Right lobe of liver (tissue), 4 donors: Measurements from ENCODE around the gene KCNH1.

Experiments used
- POLR2A ChIP-seq: fragments of 450-650 bp; IDR thresholded peaks from one replicate; pipeline ENCODE4 v1.6.1; 2017; ENCODE audit warnings: antibody characterized with exemption, mild to moderate bottlenecking
- TF ChIP-seq, protein P1 (sequence below), 4 donors: fragments of 200-600 bp in 3 of 4; fragments of 450-650 bp in 1 of 4; IDR thresholded peaks; one replicate each; pipeline versions ENCODE4 v1.5.1 to v1.8.0; 2016 to 2022; ENCODE audit warnings: antibody characterized with exemption in 4 of 4, mild to moderate bottlenecking in 2 of 4
- donor health status: DM: no; HTN: no; CAD: no.
- donor health status: DM: no; HTN: no; CAD: no.
- donor health status: DM: no; HTN: yes; CAD: no.

DNA sequence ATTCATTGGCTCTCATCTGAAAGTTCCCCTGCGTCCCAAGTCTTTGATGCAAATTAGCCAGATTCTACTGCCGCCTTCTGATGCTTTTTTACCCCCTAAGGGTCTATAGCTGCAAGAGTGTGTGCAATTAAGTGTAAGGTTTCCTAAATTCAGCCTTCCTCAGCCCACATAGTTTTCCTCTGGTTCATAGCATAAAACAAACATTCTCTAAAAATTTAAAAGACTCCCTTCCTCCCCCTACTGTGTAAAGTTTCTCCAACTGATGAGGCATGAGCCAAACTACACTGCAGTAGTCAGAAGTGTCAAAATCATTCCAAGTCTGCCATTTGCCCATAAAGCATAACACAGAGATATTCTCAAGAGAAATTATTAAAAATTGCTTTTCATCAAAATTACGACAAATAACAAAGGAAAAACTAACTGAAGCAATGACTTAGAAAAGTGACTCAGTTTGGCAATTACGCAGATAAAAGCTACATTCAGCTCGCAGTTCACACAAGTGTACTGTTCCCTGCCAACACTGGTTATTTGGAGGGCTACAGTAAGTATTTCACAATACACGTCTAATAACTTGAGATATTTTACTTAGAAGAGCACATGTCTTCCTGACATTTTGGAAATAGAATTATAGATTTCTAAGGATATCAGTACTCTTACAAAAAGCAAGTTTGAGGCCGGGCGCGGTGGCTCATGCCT is 15.4 kb downstream of the KCNH1 start:
- TF ChIP-seq, protein P1, sequence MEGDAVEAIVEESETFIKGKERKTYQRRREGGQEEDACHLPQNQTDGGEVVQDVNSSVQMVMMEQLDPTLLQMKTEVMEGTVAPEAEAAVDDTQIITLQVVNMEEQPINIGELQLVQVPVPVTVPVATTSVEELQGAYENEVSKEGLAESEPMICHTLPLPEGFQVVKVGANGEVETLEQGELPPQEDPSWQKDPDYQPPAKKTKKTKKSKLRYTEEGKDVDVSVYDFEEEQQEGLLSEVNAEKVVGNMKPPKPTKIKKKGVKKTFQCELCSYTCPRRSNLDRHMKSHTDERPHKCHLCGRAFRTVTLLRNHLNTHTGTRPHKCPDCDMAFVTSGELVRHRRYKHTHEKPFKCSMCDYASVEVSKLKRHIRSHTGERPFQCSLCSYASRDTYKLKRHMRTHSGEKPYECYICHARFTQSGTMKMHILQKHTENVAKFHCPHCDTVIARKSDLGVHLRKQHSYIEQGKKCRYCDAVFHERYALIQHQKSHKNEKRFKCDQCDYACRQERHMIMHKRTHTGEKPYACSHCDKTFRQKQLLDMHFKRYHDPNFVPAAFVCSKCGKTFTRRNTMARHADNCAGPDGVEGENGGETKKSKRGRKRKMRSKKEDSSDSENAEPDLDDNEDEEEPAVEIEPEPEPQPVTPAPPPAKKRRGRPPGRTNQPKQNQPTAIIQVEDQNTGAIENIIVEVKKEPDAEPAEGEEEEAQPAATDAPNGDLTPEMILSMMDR (IDR thresholded peaks at IDR 0.05): no peak
- TF ChIP-seq POLR2A: no peak
